Omental fat pad (tissue), 4 donors: ENCODE data around the gene SAMD9. TPM values are rescaled to one million over a fixed set of nuclear protein-coding genes. Genes with fewer than 3 reads are reported as not detected.

Experiments used
- ATAC-seq: fragments of 150-250 bp; one replicate; pipeline ENCODE4 v1.9.1; 2016; ENCODE audit warnings: mild to moderate bottlenecking, moderate library complexity; ENCODE audit not compliant: low FRiP score
- DNase-seq: peaks from one replicate; pipeline ENCODE4 v3.0.0-alpha.2; 2019; ENCODE audit warnings: low spot score
- CTCF ChIP-seq, 3 donors: fragments of 450-650 bp; IDR thresholded peaks; one replicate each; pipeline ENCODE4 v1.5.1; 2016 to 2017; ENCODE audit warnings: antibody characterized with exemption in 3 of 3, mild to moderate bottlenecking in 3 of 3, moderate library complexity in 2 of 3
- total RNA-seq, 4 donors: library from RNA; depleted of rRNA; stranded (reverse); fragments of >200 nt; gene quantifications; one replicate each; pipeline ENCODE4 v1.1.0, GENCODE V29; 2016

Gene SAMD9
- total RNA-seq, 4 donors from 2014 or later: 5.5 to 17.5 (median 8.4) TPM

- TF ChIP-seq CTCF (IDR thresholded peaks at IDR 0.05): no peak
- DNase-seq (no peak), ATAC-seq (no peak)
Measured at GRCh38 chr7:93150200-93150835, 32.5 kb upstream of the SAMD9 start.

- DNase-seq (no peak), ATAC-seq (no peak)
- no peak for TF ChIP-seq CTCF (IDR thresholded peaks at IDR 0.05)
Measured at GRCh38 chr7:93148727-93149126, 30.9 kb upstream of the SAMD9 start.

- ATAC-seq: no peak
- TF ChIP-seq CTCF (IDR thresholded peaks at IDR 0.05): no peak
- no peak for DNase-seq
Measured at GRCh38 chr7:93148144-93148543, 30.4 kb upstream of the SAMD9 start, which contains the start of gene SAMD9L. Gene SAMD9L (minus strand): TSS chr7:93148385. CDS start chr7:93135971, 12,414 bp downstream.

- peak; percentile 69 for ATAC-seq
- TF ChIP-seq CTCF (IDR thresholded peaks at IDR 0.05): no peak
Measured at GRCh38 chr7:93147363-93147762, 29.6 kb upstream of the SAMD9 start.

GRCh38 chr7:93146472-93147141, 28.8 kb upstream of the SAMD9 start:
- no peak for ATAC-seq
- no peak for DNase-seq
- TF ChIP-seq CTCF (IDR thresholded peaks at IDR 0.05): no peak

More at GRCh38 chr7:93147363-93147762, 29.6 kb upstream of the SAMD9 start:
- no peak for DNase-seq

GRCh38 chr7:93146036-93146435, 28.3 kb upstream of the SAMD9 start:
- DNase-seq (no peak), ATAC-seq (no peak)
- TF ChIP-seq CTCF (IDR thresholded peaks at IDR 0.05): no peak

- ATAC-seq (no peak), DNase-seq (no peak)
- TF ChIP-seq CTCF (IDR thresholded peaks at IDR 0.05): no peak
Measured at GRCh38 chr7:93145354-93145753, 27.6 kb upstream of the SAMD9 start.
